DND-41 (cell line): ENCODE results near the gene SPECC1.

Source experiments
- ATAC-seq: fragments of 200-7000 bp; cut with Tn5 transposase; 3 replicates; pipeline ENCODE4 v1.9.1; 2021; ENCODE audit warnings: low read depth; ENCODE audit not compliant: insufficient read depth
- DNase-seq: peaks from one replicate; pipeline ENCODE4 v3.0.0-alpha.2; 2020
- H2AFZ ChIP-seq: 2 replicates; pipeline ENCODE4 v1.6.0; 2012; ENCODE audit warnings: low read depth, low read length
- H3K27ac ChIP-seq: 2 replicates; pipeline ENCODE4 v1.5.1; 2012; ENCODE audit warnings: low read length, inconsistent platforms
- H3K27me3 ChIP-seq: fragments of 200-600 bp; sonication (generic); 2 replicates; pipeline ENCODE4 v1.6.0; 2012; ENCODE audit warnings: low read length, mild to moderate bottlenecking, inconsistent platforms; ENCODE audit not compliant: insufficient read depth, poor library complexity
- H3K36me3 ChIP-seq: 2 replicates; pipeline ENCODE4 v1.5.1; 2012; ENCODE audit warnings: low read length, inconsistent platforms; ENCODE audit not compliant: insufficient read depth
- H3K4me1 ChIP-seq: 2 replicates; pipeline ENCODE4 v1.5.1; 2012; ENCODE audit warnings: mild to moderate bottlenecking, low read length; ENCODE audit not compliant: insufficient read depth
- H3K4me2 ChIP-seq: 2 replicates; pipeline ENCODE4 v1.6.0; 2012; ENCODE audit warnings: mild to moderate bottlenecking, moderate library complexity, low read length, inconsistent platforms; ENCODE audit not compliant: insufficient read depth
- H3K4me3 ChIP-seq, 2 experiments: fragments of 200-600 bp in 1 of 2; shearing (Covaris generic) in 1 of 2; 2 replicates each; pipeline ENCODE4 v1.5.1; 2012 to 2016; ENCODE audit warnings: inconsistent platforms in 2 of 2, low read length in 2 of 2, mild to moderate bottlenecking in 2 of 2, low read depth in 1 of 2, moderate library complexity in 1 of 2
- H3K79me2 ChIP-seq: 2 replicates; pipeline ENCODE4 v1.6.0; 2012; ENCODE audit warnings: low read length, inconsistent platforms; ENCODE audit not compliant: insufficient read depth
- H3K9ac ChIP-seq: 2 replicates; pipeline ENCODE4 v1.6.0; 2012; ENCODE audit warnings: low read depth, mild to moderate bottlenecking, inconsistent platforms, low read length, moderate library complexity
- H3K9me3 ChIP-seq: 2 replicates; pipeline ENCODE4 v1.5.1; 2012; ENCODE audit warnings: low read length, moderate library complexity, mild to moderate bottlenecking, inconsistent platforms; ENCODE audit not compliant: insufficient read depth, severe bottlenecking
- H4K20me1 ChIP-seq: 2 replicates; pipeline ENCODE4 v1.6.0; 2012; ENCODE audit warnings: low read length; ENCODE audit not compliant: insufficient read depth
- CTCF ChIP-seq: IDR thresholded peaks from 2 replicates; pipeline ENCODE4 v1.5.1; 2012; ENCODE audit warnings: borderline replicate concordance, low read length, moderate library complexity, mild to moderate bottlenecking; ENCODE audit not compliant: poor library complexity, severe bottlenecking; ENCODE audit errors: extremely low read depth
- EZH2 ChIP-seq: IDR thresholded peaks from 3 replicates; pipeline ENCODE4 v1.6.1; 2012; ENCODE audit warnings: borderline replicate concordance, low read depth, mild to moderate bottlenecking, moderate library complexity, low read length, inconsistent platforms; ENCODE audit not compliant: severe bottlenecking

Gene SPECC1

GRCh38 chr17:20302246-20302917 lies 293.2 kb downstream of the SPECC1 start:
- H4K20me1 ChIP-seq = no peaks in the 10 kb centered on the region
- no peak overlapping the region for H2AFZ ChIP-seq
- H3K4me2 ChIP-seq = no peak overlapping the region
- H3K27ac ChIP-seq = no peak overlapping the region
- DNase-seq (no peak), ATAC-seq (no peak)
- H3K4me3 ChIP-seq = no peak overlapping the region
- H3K4me1 ChIP-seq = no peaks in the 10 kb centered on the region
- H3K36me3 ChIP-seq = no peaks in the 10 kb centered on the region
- H3K79me2 ChIP-seq = no peaks in the 10 kb centered on the region
- no peaks in the 10 kb centered on the region for H3K27me3 ChIP-seq
- peaks cover 9% of the 10 kb centered on the region for H3K9me3 ChIP-seq
- no peak overlapping the region for H3K9ac ChIP-seq
- TF ChIP-seq CTCF (no peak), EZH2 (no peak)

GRCh38 chr17:20304961-20305360 lies 295.8 kb downstream of the SPECC1 start:
- ATAC-seq = no peak
- Histone ChIP-seq H3K4me1 (no peaks in the 10 kb centered on the region), H3K9ac (no peak overlapping the region), H4K20me1 (no peaks in the 10 kb centered on the region), H3K79me2 (no peaks in the 10 kb centered on the region), H3K27me3 (no peaks in the 10 kb centered on the region), H3K4me3 (no peak overlapping the region), H3K4me2 (no peak overlapping the region), H3K36me3 (no peaks in the 10 kb centered on the region), H2AFZ (no peak overlapping the region), H3K9me3 (peaks cover 12% of the 10 kb centered on the region), H3K27ac (no peak overlapping the region)
- no peak for DNase-seq
- TF ChIP-seq EZH2 (no peak), CTCF (no peak)

GRCh38 chr17:20306924-20307323 lies 297.8 kb downstream of the SPECC1 start:
- no peak for TF ChIP-seq CTCF
- TF ChIP-seq EZH2 = no peak
- Histone ChIP-seq H3K9ac (no peak overlapping the region), H3K79me2 (no peaks in the 10 kb centered on the region)

More at GRCh38 chr17:20306924-20307323, 297.8 kb downstream of the SPECC1 start:
- Histone ChIP-seq H3K4me3 (no peak overlapping the region), H4K20me1 (no peaks in the 10 kb centered on the region), H3K27me3 (no peaks in the 10 kb centered on the region), H3K36me3 (no peaks in the 10 kb centered on the region), H3K4me2 (no peak overlapping the region), H3K4me1 (no peaks in the 10 kb centered on the region), H3K27ac (no peak overlapping the region), H3K9me3 (peaks cover 12% of the 10 kb centered on the region), H2AFZ (no peak overlapping the region)
- ATAC-seq = no peak
- no peak for DNase-seq
